Activated CD4-positive, alpha-beta T cell treated with anti-CD3 and anti-CD28 coated beads, Interleukin-2, Interleukin-4, amounts not matched to agents 100 ng/mL and 50 ng/mL, durations not matched to agents 16 hours and 8 hours (primary cell): Measurements from ENCODE around the gene TRIP6.
"Not testable (repeated sequence)": the region's sequence is repeated elsewhere in the genome, so short reads cannot be mapped to it uniquely, and the experiment has no call there.

Experiments used
- DNase-seq: peaks from one replicate; pipeline ENCODE4 v3.0.0-alpha.2; 2020; ENCODE audit warnings: low spot score

The TRIP6 gene

GRCh38 chr7:100837099-100837836 is 29.9 kb upstream of the TRIP6 start:
- DNase-seq, result peak; percentile 80

- DNase-seq, result no peak
Measured at GRCh38 chr7:100839361-100839760, 27.8 kb upstream of the TRIP6 start.

DNA sequence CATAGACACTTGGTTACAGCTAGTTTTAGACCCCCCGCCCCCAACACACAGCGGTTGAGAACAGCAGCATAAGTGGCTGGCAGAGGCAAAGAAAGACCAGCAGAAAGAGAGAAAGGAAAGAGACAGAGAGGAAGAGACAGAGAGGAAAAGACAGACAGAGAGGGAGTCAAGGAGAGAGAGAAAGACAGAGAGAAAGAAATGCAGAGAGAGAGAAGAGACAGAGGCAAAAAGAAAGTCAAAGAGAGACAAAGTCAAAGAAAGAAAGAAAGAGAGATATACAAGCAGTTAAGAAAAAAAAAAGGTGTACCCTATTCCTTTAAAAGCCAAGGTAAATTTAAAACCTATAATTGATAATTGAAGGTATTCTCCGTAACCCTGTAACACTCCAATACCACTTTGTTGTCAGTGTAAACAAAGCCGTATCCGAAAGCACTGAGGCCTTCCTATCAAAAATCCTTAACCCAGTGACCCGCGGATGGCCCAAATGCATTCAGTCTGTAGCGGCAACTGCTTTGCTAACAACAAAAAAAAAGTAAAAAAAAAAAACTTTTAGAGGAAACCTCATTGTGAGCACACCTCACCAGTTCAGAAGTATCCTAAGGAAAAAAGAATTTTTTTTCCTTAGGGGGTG is 26.6 kb upstream of the TRIP6 start:
- DNase-seq, result no peak

DNA sequence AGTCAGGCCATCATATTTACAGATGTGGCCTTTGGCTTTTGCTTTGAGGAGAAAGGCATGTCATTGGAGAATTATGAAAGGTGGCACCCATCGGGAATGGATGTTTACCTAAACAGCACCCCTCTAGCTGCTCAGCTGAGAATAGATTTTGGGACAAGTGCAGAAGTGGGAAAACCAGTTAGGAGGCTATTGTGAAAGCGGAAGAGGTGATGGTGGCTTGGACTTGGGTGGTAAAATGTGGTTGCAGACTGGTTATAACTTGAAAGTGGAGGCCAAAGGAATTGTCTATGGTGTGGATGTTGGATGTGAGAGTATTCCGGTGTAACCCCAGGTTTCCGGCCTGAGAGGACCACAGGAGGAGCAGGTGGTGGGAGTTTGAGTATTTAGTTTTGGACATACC is 19.8 kb upstream of the TRIP6 start:
- DNase-seq, result no peak

DNA sequence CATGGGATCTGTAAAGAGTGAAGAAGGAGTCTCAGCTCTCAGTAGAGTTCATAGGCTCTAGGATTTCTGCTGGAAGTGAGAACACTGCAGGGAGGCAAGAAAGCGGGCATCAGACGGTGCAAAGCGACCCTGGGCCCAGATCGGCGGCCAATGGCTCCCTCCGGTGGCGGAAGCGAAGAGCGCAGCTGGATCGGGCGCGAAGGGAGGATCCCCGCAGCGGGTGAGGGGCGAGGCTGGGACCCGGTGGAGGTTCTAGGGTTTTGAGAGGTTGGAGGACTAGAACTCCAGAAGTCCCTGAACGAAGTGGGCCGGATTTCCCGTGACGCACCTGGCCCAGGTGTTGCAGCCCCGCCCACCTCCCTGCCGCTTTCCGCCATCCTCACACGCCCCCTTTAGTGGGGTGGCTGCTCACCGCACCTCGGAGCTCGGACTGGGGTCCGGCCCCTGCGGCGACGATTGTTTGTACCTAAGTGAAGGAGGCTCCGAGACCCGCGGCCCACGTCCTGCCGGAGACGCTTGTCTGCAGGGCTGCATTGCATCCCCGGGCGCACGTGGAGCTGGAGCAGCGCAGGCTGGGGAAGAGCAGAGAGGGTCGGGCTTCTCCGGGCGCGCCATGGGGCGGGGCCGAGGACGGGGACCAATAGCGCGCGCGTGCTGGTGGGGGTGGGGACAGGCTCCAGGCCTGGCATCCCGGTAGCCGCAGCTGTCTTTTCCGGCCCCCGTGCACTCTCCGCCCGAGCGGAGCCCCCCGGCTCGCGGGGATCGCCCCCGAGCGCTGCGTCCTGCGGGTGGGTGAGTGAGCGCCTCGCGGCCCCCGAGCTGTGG is 14.9 kb upstream of the TRIP6 start, which contains the start of gene SLC12A9:
SLC12A9 (plus strand) TSS at position 666 of the 825 bp plus-strand sequence. CDS start 1,485 bp downstream, outside the sequence.
- peak; percentile 88 for DNase-seq

DNA sequence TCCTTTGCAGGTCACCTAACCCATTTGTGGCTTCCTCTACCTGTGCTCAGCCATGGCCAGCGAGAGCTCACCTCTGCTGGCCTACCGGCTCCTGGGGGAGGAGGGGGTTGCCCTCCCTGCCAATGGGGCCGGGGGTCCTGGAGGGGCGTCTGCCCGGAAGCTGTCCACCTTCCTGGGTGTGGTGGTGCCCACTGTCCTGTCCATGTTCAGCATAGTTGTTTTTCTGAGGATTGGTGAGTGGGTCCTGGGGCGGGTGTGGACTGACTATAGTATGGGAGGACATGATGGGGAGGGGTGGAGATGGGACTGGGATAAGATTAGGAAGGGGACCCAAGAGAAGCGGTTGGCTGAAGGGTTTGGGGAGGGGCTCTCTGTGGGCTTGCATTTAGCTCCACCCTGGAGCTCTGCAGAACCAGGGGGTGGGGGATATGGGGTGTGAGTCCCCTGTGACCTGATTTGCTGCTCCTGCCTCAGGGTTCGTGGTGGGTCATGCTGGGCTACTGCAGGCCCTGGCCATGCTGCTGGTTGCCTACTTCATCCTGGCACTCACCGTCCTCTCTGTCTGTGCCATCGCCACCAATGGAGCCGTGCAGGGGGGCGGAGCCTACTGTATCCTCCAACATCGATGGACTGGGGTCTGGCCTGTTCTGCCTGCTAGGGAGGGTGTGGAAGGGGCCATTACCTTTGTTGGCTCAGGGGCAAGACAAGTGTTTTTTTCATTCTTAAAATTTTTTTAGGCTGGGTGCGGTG is 12.9 kb upstream of the TRIP6 start:
- no peak for DNase-seq

DNA sequence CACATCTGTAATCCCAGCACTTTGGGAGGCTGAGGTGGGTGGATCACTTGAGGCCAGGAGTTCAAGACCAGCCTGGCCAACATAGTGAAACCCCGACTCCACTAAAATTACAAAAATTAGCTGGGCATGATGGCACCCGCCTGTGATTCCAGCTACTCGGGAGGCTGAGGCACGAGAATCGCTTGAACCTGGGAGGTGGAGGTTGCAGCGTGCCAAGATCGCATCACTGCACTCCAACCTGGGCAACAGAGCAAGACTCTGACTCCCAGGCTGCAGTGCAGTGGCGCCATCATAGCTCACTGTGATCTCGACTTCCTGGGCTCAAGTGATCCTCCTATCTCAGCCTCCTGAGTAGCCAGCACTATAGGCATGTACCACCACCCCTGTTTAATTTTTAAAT is 12.3 kb upstream of the TRIP6 start:
- not testable (repeated sequence) for DNase-seq

- no peak for DNase-seq
Measured at GRCh38 chr7:100855515-100855914, 11.7 kb upstream of the TRIP6 start.

GRCh38 chr7:100856871-100857282 is 10.3 kb upstream of the TRIP6 start:
- DNase-seq, result no peak

DNA sequence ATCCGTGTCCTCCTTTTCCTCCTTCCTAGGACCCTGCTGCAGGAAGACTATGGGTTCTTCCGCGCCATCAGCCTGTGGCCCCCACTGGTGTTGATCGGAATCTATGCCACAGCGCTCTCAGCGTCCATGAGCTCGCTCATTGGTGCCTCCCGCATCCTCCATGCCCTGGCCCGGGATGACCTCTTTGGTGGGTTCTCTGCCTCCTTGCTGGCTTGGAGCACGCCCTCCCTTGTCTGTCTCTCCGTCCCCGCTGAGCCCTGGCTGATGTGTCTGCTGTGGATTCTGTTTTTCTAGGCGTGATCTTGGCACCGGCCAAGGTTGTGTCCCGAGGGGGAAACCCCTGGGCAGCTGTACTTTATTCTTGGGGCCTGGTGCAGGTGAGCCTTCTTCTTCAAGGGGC is 7.3 kb upstream of the TRIP6 start:
- no peak for DNase-seq

- no peak for DNase-seq
Measured at GRCh38 chr7:100860702-100861615, 6.2 kb upstream of the TRIP6 start.

- no peak for DNase-seq
Measured at GRCh38 chr7:100861616-100861985, 5.6 kb upstream of the TRIP6 start.

DNA sequence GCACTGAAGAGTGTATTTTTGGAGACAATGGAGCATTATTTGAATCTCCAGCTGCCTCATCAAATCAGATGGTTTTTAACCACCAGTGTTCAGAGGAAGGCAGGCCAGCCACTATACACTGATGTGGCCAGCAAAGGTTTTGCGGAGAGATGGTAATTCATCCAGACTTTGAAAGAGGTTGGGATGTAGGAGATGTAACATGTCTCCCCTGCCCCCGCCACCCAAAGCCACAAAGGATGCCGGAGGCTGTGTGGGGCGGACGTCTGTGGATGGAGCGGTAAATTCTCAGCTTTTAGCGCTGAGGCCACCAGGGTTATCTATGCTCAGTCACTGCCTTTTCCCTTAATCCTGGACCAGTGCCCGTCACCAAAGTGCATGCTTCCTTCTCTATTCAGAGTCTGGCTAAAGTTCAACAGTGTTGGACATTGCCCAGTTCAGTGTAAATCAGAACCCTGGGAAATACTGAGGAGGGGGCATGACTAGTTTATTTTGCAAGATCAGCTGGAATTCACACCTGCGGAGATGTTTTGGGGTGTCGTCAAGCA is 3.7 kb upstream of the TRIP6 start:
- DNase-seq, result no peak

DNA sequence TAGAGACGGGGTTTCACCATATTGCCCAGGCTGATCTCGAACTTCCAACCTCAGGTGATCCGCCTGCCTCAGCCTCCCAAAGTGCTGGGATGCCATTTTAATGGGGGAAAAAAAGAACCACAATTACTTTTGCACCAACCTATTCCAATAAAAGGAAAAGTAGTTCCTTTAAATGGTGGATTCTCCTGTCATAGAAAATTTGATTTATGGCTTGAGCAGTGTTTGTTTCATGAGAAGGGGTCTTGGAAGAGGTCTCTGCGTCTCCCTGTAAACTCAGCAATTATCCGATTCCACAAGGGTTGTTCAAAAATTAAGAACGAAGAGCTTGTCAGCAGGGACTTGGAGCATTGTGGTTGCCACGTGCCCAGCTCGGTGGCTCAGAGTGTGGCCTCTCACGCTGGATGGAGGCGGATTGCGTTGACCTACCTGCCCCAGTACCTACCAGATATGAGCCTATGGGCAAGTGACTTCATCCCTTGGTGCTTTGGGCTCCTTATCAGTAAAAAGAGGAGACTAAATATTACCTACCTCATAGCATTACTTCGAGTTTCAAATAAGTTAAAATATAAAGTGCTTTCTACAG is 2.8 kb upstream of the TRIP6 start:
- DNase-seq, result no peak

GRCh38 chr7:100865372-100865911 is 1.7 kb upstream of the TRIP6 start:
- no peak for DNase-seq

DNA sequence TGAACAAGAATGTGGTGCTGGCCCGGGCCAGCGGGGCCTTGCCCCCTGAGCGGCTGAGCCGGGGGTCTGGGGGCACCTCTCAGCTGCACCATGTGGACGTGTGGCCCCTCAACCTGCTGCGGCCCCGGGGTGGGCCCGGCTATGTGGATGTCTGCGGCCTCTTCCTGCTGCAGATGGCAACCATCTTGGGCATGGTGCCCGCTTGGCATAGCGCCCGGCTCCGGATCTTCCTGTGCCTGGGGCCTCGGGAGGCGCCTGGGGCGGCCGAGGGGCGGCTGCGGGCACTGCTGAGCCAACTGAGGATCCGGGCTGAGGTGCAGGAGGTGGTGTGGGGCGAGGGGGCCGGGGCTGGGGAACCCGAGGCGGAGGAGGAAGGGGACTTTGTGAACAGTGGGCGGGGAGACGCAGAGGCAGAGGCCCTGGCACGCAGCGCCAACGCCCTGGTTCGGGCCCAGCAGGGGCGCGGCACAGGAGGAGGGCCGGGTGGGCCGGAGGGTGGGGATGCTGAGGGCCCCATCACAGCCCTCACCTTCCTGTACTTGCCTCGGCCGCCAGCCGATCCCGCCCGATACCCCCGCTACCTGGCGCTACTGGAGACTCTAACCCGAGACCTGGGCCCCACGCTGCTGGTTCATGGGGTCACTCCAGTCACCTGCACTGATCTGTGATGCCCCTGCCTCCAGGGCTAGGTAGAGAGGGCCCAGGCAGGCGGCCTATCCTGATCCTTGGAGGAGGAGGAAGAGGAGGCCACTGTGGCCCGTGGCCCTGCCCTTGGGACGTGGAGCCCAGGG is 1.1 kb upstream of the TRIP6 start:
- peak; percentile 25 for DNase-seq

GRCh38 chr7:100866729-100867039 is 503 bp upstream of the TRIP6 start:
- no peak for DNase-seq

GRCh38 chr7:100867776-100868485 is 744 bp downstream of the TRIP6 start:
- DNase-seq, result no peak
